Gastrocnemius medialis (tissue), 4 donors: Measurements from ENCODE around the gene IL4R.

Experiments
- CTCF ChIP-seq, 5 experiments: fragments of 450-650 bp in 3 of 5; fragments of 200-600 bp in 2 of 5; sonication (generic) in 2 of 5; IDR thresholded peaks in 4 of 5; conservative IDR thresholded peaks in 1 of 5; 1 replicate in 4 of 5; 2 replicates in 1 of 5; pipeline ENCODE4 v1.5.1; 2016 to 2019; ENCODE audit warnings: antibody characterized with exemption in 5 of 5, mild to moderate bottlenecking in 3 of 5, moderate library complexity in 3 of 5
- POLR2A ChIP-seq, 2 donors: fragments of 450-650 bp; IDR thresholded peaks; one replicate each; pipeline ENCODE4 v1.6.1; 2017; ENCODE audit warnings: antibody characterized with exemption in 2 of 2, mild to moderate bottlenecking in 2 of 2, moderate library complexity in 2 of 2

- no peak for TF ChIP-seq POLR2A (IDR thresholded peaks at IDR 0.05)
- no peak for TF ChIP-seq CTCF (IDR thresholded peaks at IDR 0.05 in 4 of 5, conservative IDR thresholded peaks at IDR 0.05 in 1 of 5)
Measured at GRCh38 chr16:27383556-27384243, 69.9 kb downstream of the IL4R start.
